Aortic smooth muscle cell (primary cell): ENCODE results near the gene SLC12A7. TPM values are rescaled to one million over a fixed set of nuclear protein-coding genes. Genes with fewer than 3 reads are reported as not detected.

Experiments
- total RNA-seq: library from RNA; depleted of rRNA; stranded (reverse); fragments of >200 nt; gene quantifications from 2 replicates; pipeline ENCODE4 v1.2.3, GENCODE V29; 2014

The SLC12A7 gene
- 12.4 and 13.9 TPM in 2 replicates for total RNA-seq

DNA sequence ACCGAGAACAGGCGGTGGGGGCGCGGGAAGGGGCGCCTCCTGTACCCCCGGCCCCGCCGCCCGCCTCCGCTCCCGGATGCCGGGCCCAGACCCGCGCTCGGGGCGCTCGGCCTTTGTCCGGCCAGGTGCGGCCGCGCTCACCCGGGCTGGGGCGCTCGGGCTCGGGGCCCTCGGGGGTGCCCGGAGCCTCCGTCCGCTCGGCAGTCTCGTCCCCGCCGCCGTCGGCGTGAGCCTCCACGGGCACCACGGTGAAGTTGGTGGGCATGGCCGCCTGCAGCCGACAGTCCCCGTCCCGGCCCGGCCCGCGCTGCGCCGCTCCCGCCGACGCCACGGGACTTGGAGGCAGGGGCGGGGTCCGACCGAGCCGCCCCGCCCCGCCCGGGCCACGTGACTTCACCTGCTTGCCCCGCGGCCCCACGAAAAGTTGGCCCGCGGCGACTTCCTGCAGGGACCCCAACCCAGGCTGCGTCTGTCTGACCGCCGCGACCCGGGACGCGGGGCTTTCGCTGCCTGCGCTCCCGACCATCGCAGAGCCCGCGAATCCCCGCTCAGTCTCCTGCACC lies at the start of gene SLC12A7:
Gene SLC12A7 (minus strand): TSS at position 337 of the 563 bp plus-strand sequence. CDS start 72 bp downstream, at position 265.

DNA sequence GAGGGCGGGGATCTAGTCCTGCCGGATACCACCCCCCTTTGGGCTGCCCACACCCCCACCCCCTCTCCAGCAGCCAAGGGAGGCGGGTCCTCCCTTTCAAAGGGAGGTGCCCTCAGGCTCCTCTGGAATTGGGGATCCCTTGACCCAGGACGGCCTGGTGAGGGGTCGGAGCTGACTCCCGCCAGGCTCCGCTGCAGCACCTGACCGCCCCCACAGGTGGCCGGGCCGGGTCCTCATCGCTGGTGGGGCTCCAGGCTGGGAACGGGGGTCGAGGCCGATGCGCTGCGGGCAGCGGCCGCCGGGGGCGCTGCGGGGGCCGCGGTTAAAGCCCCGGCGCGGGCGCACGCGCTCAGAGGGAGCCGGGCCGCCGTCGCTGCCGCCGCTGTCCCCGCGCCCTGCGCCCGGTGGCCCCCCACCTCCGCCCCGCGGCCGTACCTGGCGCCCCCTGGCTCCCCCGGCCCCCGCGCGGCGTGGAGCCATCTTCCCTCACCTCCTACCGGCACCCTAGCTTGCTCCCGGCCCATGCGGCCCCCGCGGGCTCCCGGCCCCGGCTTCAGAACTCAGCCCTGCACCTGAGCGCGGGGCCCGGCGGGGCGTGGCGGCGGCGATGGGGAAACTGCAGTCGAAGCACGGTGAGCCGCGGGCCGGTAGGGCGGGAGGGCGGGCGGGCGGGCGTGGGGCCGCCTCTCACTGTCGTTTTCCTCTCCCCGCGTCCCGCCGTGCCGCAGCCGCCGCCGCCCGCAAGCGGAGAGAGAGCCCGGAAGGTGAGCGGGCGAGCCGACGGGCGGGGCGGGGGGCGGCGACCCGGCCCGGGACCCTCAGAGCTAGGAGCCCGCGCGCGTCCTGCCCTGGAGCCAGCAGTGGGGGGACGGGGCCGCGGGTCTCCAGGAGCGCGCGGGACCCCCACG lies 103.2 kb downstream of the SLC12A7 start, which contains the start of gene NKD2:
Gene NKD2 (plus strand): TSS at position 352 of the 908 bp plus-strand sequence. CDS start 256 bp downstream, at position 608.

Other genes with a start within 250 kb of the SLC12A7 start
- gene BRD9, start 219.3 kb downstream of the SLC12A7 start, total RNA-seq = 36.7 and 44.0 TPM in 2 replicates
- 14.2 and 26.2 TPM in 2 replicates for gene TRIP13, start 219.2 kb downstream of the SLC12A7 start, total RNA-seq
- gene NKD2, start 103.3 kb downstream of the SLC12A7 start, total RNA-seq = 0.13 and 3.7 TPM in 2 replicates
- gene SLC6A19, start 89.5 kb upstream of the SLC12A7 start, total RNA-seq = not detected in 2 replicates
- gene SLC6A18, start 113.3 kb upstream of the SLC12A7 start, total RNA-seq = not detected in 2 replicates
- not detected in 2 replicates for gene TERT, start 183.0 kb upstream of the SLC12A7 start, total RNA-seq
- gene CLPTM1L, start 233.0 kb upstream of the SLC12A7 start, total RNA-seq = 250 and 324 TPM in 2 replicates